ENCODE results near the gene FGFRL1.

FGFRL1 gene

GRCh38 chr4:1028574-1029220 lies 17.3 kb downstream of the FGFRL1 start:
- no peak for DNase-seq (ENCODE audit: low read depth in 2 of 2)
- no peak overlapping the region for H3K4me3 ChIP-seq (replicated peaks in 1 of 2; ENCODE audit: low read depth in 2 of 2, low read length in 2 of 2)
- TF ChIP-seq CTCF (IDR thresholded peaks at IDR 0.05; ENCODE audit: low read depth, low read length) = no peak

GRCh38 chr4:1029529-1029928 lies 18.1 kb downstream of the FGFRL1 start:
- no peak for DNase-seq (ENCODE audit: low read depth in 2 of 2)
- no peak overlapping the region for H3K4me3 ChIP-seq (replicated peaks in 1 of 2; ENCODE audit: low read depth in 2 of 2, low read length in 2 of 2)
- no peak for TF ChIP-seq CTCF (IDR thresholded peaks at IDR 0.05; ENCODE audit: low read depth, low read length)

- no peak for TF ChIP-seq CTCF (IDR thresholded peaks at IDR 0.05; ENCODE audit: low read depth, low read length)
- no peak for DNase-seq (ENCODE audit: low read depth in 2 of 2)
- no peak overlapping the region for H3K4me3 ChIP-seq (replicated peaks in 1 of 2; ENCODE audit: low read depth in 2 of 2, low read length in 2 of 2)
These were observed 18.6 kb downstream of the FGFRL1 start for GRCh38 chr4:1030031-1030430.

- no peak overlapping the region for H3K4me3 ChIP-seq (replicated peaks in 1 of 2; ENCODE audit: low read depth in 2 of 2, low read length in 2 of 2)
- TF ChIP-seq CTCF (IDR thresholded peaks at IDR 0.05; ENCODE audit: low read depth, low read length) = no peak
- no peak for DNase-seq (ENCODE audit: low read depth in 2 of 2)
These were observed 19.1 kb downstream of the FGFRL1 start for GRCh38 chr4:1030559-1030958.

- no peak for TF ChIP-seq CTCF (IDR thresholded peaks at IDR 0.05; ENCODE audit: low read depth, low read length)
- DNase-seq (ENCODE audit: low read depth in 2 of 2) = no peak
- H3K4me3 ChIP-seq (replicated peaks in 1 of 2; ENCODE audit: low read depth in 2 of 2, low read length in 2 of 2) = no peak overlapping the region
These were observed 19.9 kb downstream of the FGFRL1 start for GRCh38 chr4:1031346-1031745.

- DNase-seq (ENCODE audit: low read depth in 2 of 2) = no peak
- no peak overlapping the region for H3K4me3 ChIP-seq (replicated peaks in 1 of 2; ENCODE audit: low read depth in 2 of 2, low read length in 2 of 2)
- no peak for TF ChIP-seq CTCF (IDR thresholded peaks at IDR 0.05; ENCODE audit: low read depth, low read length)
These were observed 20.8 kb downstream of the FGFRL1 start for GRCh38 chr4:1031956-1032795.
